BE2C (cell line): ENCODE results near the gene TBC1D23.

Source experiments
- DNase-seq: peaks from one replicate; pipeline ENCODE4 v3.0.0-alpha.2; 2020
- H3K27me3 ChIP-seq: fragments of 250-450 bp; sonication (Bioruptor Pico); 2 replicates; pipeline ENCODE4 v1.5.1; 2020; ENCODE audit warnings: mild to moderate bottlenecking
- H3K36me3 ChIP-seq: fragments of 250-450 bp; sonication (Bioruptor Pico); 2 replicates; pipeline ENCODE4 v1.5.1; 2020; ENCODE audit warnings: mild to moderate bottlenecking
- H3K4me1 ChIP-seq: fragments of 250-450 bp; sonication (Bioruptor Pico); 2 replicates; pipeline ENCODE4 v1.5.1; 2020
- H3K4me3 ChIP-seq: 2 replicates; pipeline ENCODE4 v1.5.1; 2011; ENCODE audit warnings: low read depth, low read length
- H3K9me3 ChIP-seq: fragments of 250-450 bp; sonication (Bioruptor Pico); 2 replicates; pipeline ENCODE4 v1.5.1; 2020
- CTCF ChIP-seq: IDR thresholded peaks from 2 replicates; pipeline ENCODE4 v1.5.1; 2012; ENCODE audit warnings: mild to moderate bottlenecking, low read depth, low read length

TBC1D23 gene

GRCh38 chr3:100245927-100246326 lies 14.9 kb upstream of the TBC1D23 start:
- H3K4me3 ChIP-seq, result no peak overlapping the region
- no peak for TF ChIP-seq CTCF

GRCh38 chr3:100246999-100247398 lies 13.8 kb upstream of the TBC1D23 start:
- Histone ChIP-seq H3K27me3 (no peaks in the 10 kb centered on the region), H3K4me3 (no peak overlapping the region), H3K36me3 (no peaks in the 10 kb centered on the region), H3K9me3 (no peaks in the 10 kb centered on the region), H3K4me1 (no peaks in the 10 kb centered on the region)
- TF ChIP-seq CTCF, result no peak
- no peak for DNase-seq

More at GRCh38 chr3:100245927-100246326, 14.9 kb upstream of the TBC1D23 start:
- Histone ChIP-seq H3K27me3 (no peaks in the 10 kb centered on the region), H3K36me3 (no peaks in the 10 kb centered on the region), H3K4me1 (no peaks in the 10 kb centered on the region), H3K9me3 (no peaks in the 10 kb centered on the region)
- DNase-seq, result no peak

- H3K4me3 ChIP-seq, result no peak overlapping the region
- peaks cover 3% of the 10 kb centered on the region; the same call in 1 of the 2 replicates for H3K4me1 ChIP-seq
- H3K27me3 ChIP-seq, result no peaks in the 10 kb centered on the region
- no peak for TF ChIP-seq CTCF
- no peaks in the 10 kb centered on the region for H3K9me3 ChIP-seq
- DNase-seq, result no peak
- no peaks in the 10 kb centered on the region for H3K36me3 ChIP-seq
Measured at GRCh38 chr3:100252001-100252400, 8.8 kb upstream of the TBC1D23 start.

- no peak overlapping the region for H3K4me3 ChIP-seq
- H3K36me3 ChIP-seq, result no peaks in the 10 kb centered on the region
- no peaks in the 10 kb centered on the region for H3K27me3 ChIP-seq
- DNase-seq, result peak; percentile 71
- TF ChIP-seq CTCF, result peak; percentile 95
- H3K9me3 ChIP-seq, result no peaks in the 10 kb centered on the region
- H3K4me1 ChIP-seq, result peaks cover 6% of the 10 kb centered on the region; the same call in 1 of the 2 replicates
Measured at GRCh38 chr3:100254168-100254777, 6.5 kb upstream of the TBC1D23 start.

GRCh38 chr3:100256731-100257151 lies 4.1 kb upstream of the TBC1D23 start:
- Histone ChIP-seq H3K4me1 (peaks cover 9% of the 10 kb centered on the region), H3K36me3 (no peaks in the 10 kb centered on the region), H3K4me3 (no peak overlapping the region), H3K9me3 (no peaks in the 10 kb centered on the region), H3K27me3 (no peaks in the 10 kb centered on the region)
- no peak for DNase-seq
- TF ChIP-seq CTCF, result no peak

GRCh38 chr3:100257586-100257985 lies 3.2 kb upstream of the TBC1D23 start:
- H3K36me3 ChIP-seq, result no peaks in the 10 kb centered on the region
- H3K9me3 ChIP-seq, result no peaks in the 10 kb centered on the region
- no peak overlapping the region for H3K4me3 ChIP-seq
- no peak for DNase-seq
- H3K27me3 ChIP-seq, result no peaks in the 10 kb centered on the region
- peaks cover 9% of the 10 kb centered on the region for H3K4me1 ChIP-seq
- no peak for TF ChIP-seq CTCF
